ENCODE data around the gene RPS6KA1. TPM values are rescaled to one million over a fixed set of nuclear protein-coding genes. Genes with fewer than 3 reads are reported as not detected.

RPS6KA1 gene
- total RNA-seq: 35.5 and 61.3 TPM in 2 replicates

DNA sequence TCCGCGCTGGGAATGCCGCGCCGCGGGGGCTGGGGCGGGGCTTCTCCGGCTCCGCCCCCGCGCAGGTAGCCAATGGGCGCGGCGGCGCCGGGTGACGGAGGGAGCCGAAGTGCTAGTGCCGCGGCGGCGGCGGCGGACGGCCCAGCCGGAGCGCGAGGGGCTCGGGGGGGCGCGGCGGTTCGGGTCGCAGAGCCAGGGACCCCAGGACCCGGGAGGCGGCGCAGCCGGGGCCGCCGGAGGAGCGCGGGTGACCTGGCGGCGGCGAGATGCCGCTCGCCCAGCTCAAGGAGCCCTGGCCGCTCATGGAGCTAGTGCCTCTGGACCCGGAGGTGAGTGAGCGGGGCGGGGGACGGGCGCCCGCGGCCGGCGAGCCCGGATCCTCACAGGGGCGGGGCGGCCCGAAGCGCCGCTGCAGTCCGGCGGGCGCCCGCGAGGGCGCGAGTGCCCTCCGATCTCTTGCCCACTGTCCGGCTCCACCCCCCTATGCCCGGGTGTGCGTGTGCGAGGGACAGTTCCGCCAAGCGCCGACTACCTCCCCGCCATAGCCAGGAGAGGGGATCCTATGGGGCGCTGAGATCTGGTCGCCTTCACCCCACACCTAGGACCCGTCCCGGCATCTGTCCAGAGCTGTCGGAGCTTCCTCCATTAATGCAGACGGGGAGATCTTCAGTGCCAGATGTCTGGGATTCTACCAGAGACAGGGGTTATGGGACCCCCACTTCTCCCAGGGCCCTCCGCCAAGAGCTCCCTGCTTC lies at the start of gene RPS6KA1:
TSS of gene RPS6KA1 (plus strand) at position 107 of the 755 bp plus-strand sequence. CDS start at position 267, 160 bp downstream.
- TF ChIP-seq, protein P1, sequence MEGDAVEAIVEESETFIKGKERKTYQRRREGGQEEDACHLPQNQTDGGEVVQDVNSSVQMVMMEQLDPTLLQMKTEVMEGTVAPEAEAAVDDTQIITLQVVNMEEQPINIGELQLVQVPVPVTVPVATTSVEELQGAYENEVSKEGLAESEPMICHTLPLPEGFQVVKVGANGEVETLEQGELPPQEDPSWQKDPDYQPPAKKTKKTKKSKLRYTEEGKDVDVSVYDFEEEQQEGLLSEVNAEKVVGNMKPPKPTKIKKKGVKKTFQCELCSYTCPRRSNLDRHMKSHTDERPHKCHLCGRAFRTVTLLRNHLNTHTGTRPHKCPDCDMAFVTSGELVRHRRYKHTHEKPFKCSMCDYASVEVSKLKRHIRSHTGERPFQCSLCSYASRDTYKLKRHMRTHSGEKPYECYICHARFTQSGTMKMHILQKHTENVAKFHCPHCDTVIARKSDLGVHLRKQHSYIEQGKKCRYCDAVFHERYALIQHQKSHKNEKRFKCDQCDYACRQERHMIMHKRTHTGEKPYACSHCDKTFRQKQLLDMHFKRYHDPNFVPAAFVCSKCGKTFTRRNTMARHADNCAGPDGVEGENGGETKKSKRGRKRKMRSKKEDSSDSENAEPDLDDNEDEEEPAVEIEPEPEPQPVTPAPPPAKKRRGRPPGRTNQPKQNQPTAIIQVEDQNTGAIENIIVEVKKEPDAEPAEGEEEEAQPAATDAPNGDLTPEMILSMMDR (IDR thresholded peaks at IDR 0.05; ENCODE audit: insufficient read depth, low read length, severe bottlenecking): no peak
- peak; percentile 27 for DNase-seq (ENCODE audit: low read depth)

GRCh38 chr1:26482921-26483320 lies 46.6 kb upstream of the RPS6KA1 start:
- FAIRE-seq (no peak), DNase-seq (ENCODE audit: low read depth) (peak; percentile 7)
- no peaks in the 10 kb centered on the region for H3K27me3 ChIP-seq (ENCODE audit: control insufficient read depth, insufficient read depth, low read length)
- H3K36me3 ChIP-seq (ENCODE audit: control insufficient read depth, insufficient read depth, low read length): no peaks in the 10 kb centered on the region
- no peak overlapping the region for H3K4me3 ChIP-seq (ENCODE audit: low read depth, low read length)
- TF ChIP-seq, protein P1 (IDR thresholded peaks at IDR 0.05; ENCODE audit: insufficient read depth, low read length, severe bottlenecking): no peak

More for the DNA sequence above, at the start of gene RPS6KA1:
- H3K36me3 ChIP-seq (ENCODE audit: control insufficient read depth, insufficient read depth, low read length): peaks cover 1% of the 10 kb centered on the region
- no peaks in the 10 kb centered on the region for H3K27me3 ChIP-seq (ENCODE audit: control insufficient read depth, insufficient read depth, low read length)
- FAIRE-seq: no peak
- peak within 1 kb of the TSS; percentile 65 for H3K4me3 ChIP-seq (ENCODE audit: low read depth, low read length)

GRCh38 chr1:26483980-26484379 lies 45.6 kb upstream of the RPS6KA1 start:
- DNase-seq (ENCODE audit: low read depth): no peak
- Histone ChIP-seq H3K36me3 (ENCODE audit: control insufficient read depth, insufficient read depth, low read length) (no peaks in the 10 kb centered on the region), H3K4me3 (ENCODE audit: low read depth, low read length) (no peak overlapping the region), H3K27me3 (ENCODE audit: control insufficient read depth, insufficient read depth, low read length) (no peaks in the 10 kb centered on the region)
- TF ChIP-seq, protein P1 (IDR thresholded peaks at IDR 0.05; ENCODE audit: insufficient read depth, low read length, severe bottlenecking): no peak
- FAIRE-seq: no peak

GRCh38 chr1:26490155-26490554 lies 39.4 kb upstream of the RPS6KA1 start:
- no peaks in the 10 kb centered on the region for H3K27me3 ChIP-seq (ENCODE audit: control insufficient read depth, insufficient read depth, low read length)
- DNase-seq (ENCODE audit: low read depth) (no peak), FAIRE-seq (no peak)
- no peak overlapping the region for H3K4me3 ChIP-seq (ENCODE audit: low read depth, low read length)
- TF ChIP-seq, protein P1 (IDR thresholded peaks at IDR 0.05; ENCODE audit: insufficient read depth, low read length, severe bottlenecking): no peak
- no peaks in the 10 kb centered on the region for H3K36me3 ChIP-seq (ENCODE audit: control insufficient read depth, insufficient read depth, low read length)

- FAIRE-seq (no peak), DNase-seq (ENCODE audit: low read depth) (no peak)
- Histone ChIP-seq H3K4me3 (ENCODE audit: low read depth, low read length) (no peak overlapping the region), H3K36me3 (ENCODE audit: control insufficient read depth, insufficient read depth, low read length) (no peaks in the 10 kb centered on the region), H3K27me3 (ENCODE audit: control insufficient read depth, insufficient read depth, low read length) (no peaks in the 10 kb centered on the region)
- TF ChIP-seq, protein P1 (IDR thresholded peaks at IDR 0.05; ENCODE audit: insufficient read depth, low read length, severe bottlenecking): no peak
Measured at GRCh38 chr1:26493267-26493666, 36.3 kb upstream of the RPS6KA1 start.

All from bronchial epithelial cell (primary cell).